ENCODE data around the gene NUCB1. TPM values are rescaled to one million over a fixed set of nuclear protein-coding genes. Genes with fewer than 3 reads are reported as not detected.
"Not testable (repeated sequence)": the region's sequence is repeated elsewhere in the genome, so short reads cannot be mapped to it uniquely, and the experiment has no call there.

Gene NUCB1
- total and polyA plus RNA-seq, 2 donors = 42.3 to 119 TPM

GRCh38 chr19:48879025-48879637 is 21.0 kb upstream of the NUCB1 start:
- over 99% methylated on average over 13 of the region's 13 CpGs for WGBS
- no peak for DNase-seq (ENCODE audit: low read depth in 6 of 9, low spot score in 9 of 9)
- no peak overlapping the region for H3K4me3 ChIP-seq (ENCODE audit: low read length in 2 of 2)
- H3K4me1 ChIP-seq (ENCODE audit: control insufficient read depth in 2 of 2, insufficient read depth in 2 of 2, low read length in 2 of 2) = peaks cover 11 to 23% of the 10 kb centered on the region in 2 donors
- H3K27me3 ChIP-seq (ENCODE audit: control insufficient read depth in 2 of 2, insufficient read depth in 1 of 2, low read length in 1 of 2) = no peaks in the 10 kb centered on the region
- no peak overlapping the region for H3K27ac ChIP-seq (ENCODE audit: low read depth in 1 of 2, low read length in 1 of 2)
- H3K36me3 ChIP-seq (ENCODE audit: control insufficient read depth in 2 of 2, insufficient read depth in 2 of 2, low read length in 1 of 2) = peaks cover 17 to 23% of the 10 kb centered on the region in 2 donors
- peaks cover 0 to 6% of the 10 kb centered on the region in 2 donors for H3K9me3 ChIP-seq (ENCODE audit: control insufficient read depth in 2 of 2, insufficient read depth in 1 of 2, low read length in 1 of 2)

GRCh38 chr19:48879696-48880095 is 20.4 kb upstream of the NUCB1 start:
- Histone ChIP-seq H3K36me3 (ENCODE audit: control insufficient read depth in 2 of 2, insufficient read depth in 2 of 2, low read length in 1 of 2) (peaks cover 12 to 17% of the 10 kb centered on the region in 2 donors), H3K4me1 (ENCODE audit: control insufficient read depth in 2 of 2, insufficient read depth in 2 of 2, low read length in 2 of 2) (peaks cover 9 to 17% of the 10 kb centered on the region in 2 donors)
- 99% methylated on average over 9 of the region's 9 CpGs for WGBS
- not testable (repeated sequence) for DNase-seq (ENCODE audit: low read depth in 6 of 9, low spot score in 9 of 9); H3K4me3 ChIP-seq (ENCODE audit: low read length in 2 of 2); H3K27me3 ChIP-seq (ENCODE audit: control insufficient read depth in 2 of 2, insufficient read depth in 1 of 2, low read length in 1 of 2); H3K27ac ChIP-seq (ENCODE audit: low read depth in 1 of 2, low read length in 1 of 2); H3K9me3 ChIP-seq (ENCODE audit: control insufficient read depth in 2 of 2, insufficient read depth in 1 of 2, low read length in 1 of 2)

- no peak for DNase-seq (ENCODE audit: low read depth in 6 of 9, low spot score in 9 of 9)
- Histone ChIP-seq H3K4me1 (ENCODE audit: control insufficient read depth in 2 of 2, insufficient read depth in 2 of 2, low read length in 2 of 2) (no peaks in the 10 kb centered on the region), H3K27me3 (ENCODE audit: control insufficient read depth in 2 of 2, insufficient read depth in 1 of 2, low read length in 1 of 2) (no peaks in the 10 kb centered on the region), H3K4me3 (ENCODE audit: low read length in 2 of 2) (no peak overlapping the region), H3K27ac (ENCODE audit: low read depth in 1 of 2, low read length in 1 of 2) (no peak overlapping the region), H3K9me3 (ENCODE audit: control insufficient read depth in 2 of 2, insufficient read depth in 1 of 2, low read length in 1 of 2) (peaks cover 0 to 6% of the 10 kb centered on the region in 2 donors), H3K36me3 (ENCODE audit: control insufficient read depth in 2 of 2, insufficient read depth in 2 of 2, low read length in 1 of 2) (peaks cover 0 to 5% of the 10 kb centered on the region in 2 donors)
- 93% methylated on average over 30 of the region's 30 CpGs for WGBS
Measured at GRCh38 chr19:48881741-48882657, 18.1 kb upstream of the NUCB1 start.

- no peak overlapping the region for H3K4me3 ChIP-seq (ENCODE audit: low read length in 2 of 2)
- peaks cover 0 to 6% of the 10 kb centered on the region in 2 donors for H3K9me3 ChIP-seq (ENCODE audit: control insufficient read depth in 2 of 2, insufficient read depth in 1 of 2, low read length in 1 of 2)
- no peak for DNase-seq (ENCODE audit: low read depth in 6 of 9, low spot score in 9 of 9)
- H3K27ac ChIP-seq (ENCODE audit: low read depth in 1 of 2, low read length in 1 of 2) = no peak overlapping the region
- no peaks in the 10 kb centered on the region for H3K36me3 ChIP-seq (ENCODE audit: control insufficient read depth in 2 of 2, insufficient read depth in 2 of 2, low read length in 1 of 2)
- H3K4me1 ChIP-seq (ENCODE audit: control insufficient read depth in 2 of 2, insufficient read depth in 2 of 2, low read length in 2 of 2) = no peaks in the 10 kb centered on the region
- no peaks in the 10 kb centered on the region for H3K27me3 ChIP-seq (ENCODE audit: control insufficient read depth in 2 of 2, insufficient read depth in 1 of 2, low read length in 1 of 2)
- WGBS = 96% methylated on average over 7 of the region's 7 CpGs
Measured at GRCh38 chr19:48883726-48884125, 16.4 kb upstream of the NUCB1 start.

- WGBS = 96% methylated on average over 21 of the region's 21 CpGs
- no peaks in the 10 kb centered on the region for H3K36me3 ChIP-seq (ENCODE audit: control insufficient read depth in 2 of 2, insufficient read depth in 2 of 2, low read length in 1 of 2)
- no peaks in the 10 kb centered on the region for H3K4me1 ChIP-seq (ENCODE audit: control insufficient read depth in 2 of 2, insufficient read depth in 2 of 2, low read length in 2 of 2)
- H3K4me3 ChIP-seq (ENCODE audit: low read length in 2 of 2) = no peak overlapping the region
- no peak for DNase-seq (ENCODE audit: low read depth in 6 of 9, low spot score in 9 of 9)
- H3K9me3 ChIP-seq (ENCODE audit: control insufficient read depth in 2 of 2, insufficient read depth in 1 of 2, low read length in 1 of 2) = no peaks in the 10 kb centered on the region
- H3K27me3 ChIP-seq (ENCODE audit: control insufficient read depth in 2 of 2, insufficient read depth in 1 of 2, low read length in 1 of 2) = peaks cover 0 to 17% of the 10 kb centered on the region in 2 donors
- H3K27ac ChIP-seq (ENCODE audit: low read depth in 1 of 2, low read length in 1 of 2) = no peak overlapping the region
Measured at GRCh38 chr19:48887861-48888612, 12.1 kb upstream of the NUCB1 start.

- not testable (repeated sequence) for H3K36me3 ChIP-seq (ENCODE audit: control insufficient read depth in 2 of 2, insufficient read depth in 2 of 2, low read length in 1 of 2); DNase-seq (ENCODE audit: low read depth in 6 of 9, low spot score in 9 of 9); H3K9me3 ChIP-seq (ENCODE audit: control insufficient read depth in 2 of 2, insufficient read depth in 1 of 2, low read length in 1 of 2); H3K4me1 ChIP-seq (ENCODE audit: control insufficient read depth in 2 of 2, insufficient read depth in 2 of 2, low read length in 2 of 2); H3K4me3 ChIP-seq (ENCODE audit: low read length in 2 of 2); H3K27ac ChIP-seq (ENCODE audit: low read depth in 1 of 2, low read length in 1 of 2)
- peaks cover 0 to 29% of the 10 kb centered on the region in 2 donors for H3K27me3 ChIP-seq (ENCODE audit: control insufficient read depth in 2 of 2, insufficient read depth in 1 of 2, low read length in 1 of 2)
- WGBS = 87% methylated on average over 2 of the region's 3 CpGs
Measured at GRCh38 chr19:48889496-48889895, 10.6 kb upstream of the NUCB1 start.

- Histone ChIP-seq H3K9me3 (ENCODE audit: control insufficient read depth in 2 of 2, insufficient read depth in 1 of 2, low read length in 1 of 2) (no peaks in the 10 kb centered on the region), H3K27ac (ENCODE audit: low read depth in 1 of 2, low read length in 1 of 2) (no peak overlapping the region), H3K36me3 (ENCODE audit: control insufficient read depth in 2 of 2, insufficient read depth in 2 of 2, low read length in 1 of 2) (no peaks in the 10 kb centered on the region), H3K4me3 (ENCODE audit: low read length in 2 of 2) (no peak overlapping the region), H3K4me1 (ENCODE audit: control insufficient read depth in 2 of 2, insufficient read depth in 2 of 2, low read length in 2 of 2) (peaks cover 0 to 2% of the 10 kb centered on the region in 2 donors), H3K27me3 (ENCODE audit: control insufficient read depth in 2 of 2, insufficient read depth in 1 of 2, low read length in 1 of 2) (peaks cover 2 to 39% of the 10 kb centered on the region in 2 donors)
- 94% methylated on average over 4 of the region's 4 CpGs for WGBS
- no peak for DNase-seq (ENCODE audit: low read depth in 6 of 9, low spot score in 9 of 9)
Measured at GRCh38 chr19:48890551-48890950, 9.6 kb upstream of the NUCB1 start.

GRCh38 chr19:48895226-48895625 is 4.9 kb upstream of the NUCB1 start:
- 61% methylated on average over 21 of the region's 21 CpGs for WGBS

More at GRCh38 chr19:48895226-48895625, 4.9 kb upstream of the NUCB1 start:
- Histone ChIP-seq H3K36me3 (ENCODE audit: control insufficient read depth in 2 of 2, insufficient read depth in 2 of 2, low read length in 1 of 2) (no peaks in the 10 kb centered on the region), H3K4me3 (ENCODE audit: low read length in 2 of 2) (no peak overlapping the region), H3K9me3 (ENCODE audit: control insufficient read depth in 2 of 2, insufficient read depth in 1 of 2, low read length in 1 of 2) (no peaks in the 10 kb centered on the region), H3K27ac (ENCODE audit: low read depth in 1 of 2, low read length in 1 of 2) (no peak overlapping the region), H3K4me1 (ENCODE audit: control insufficient read depth in 2 of 2, insufficient read depth in 2 of 2, low read length in 2 of 2) (peaks cover 2 to 17% of the 10 kb centered on the region in 2 donors), H3K27me3 (ENCODE audit: control insufficient read depth in 2 of 2, insufficient read depth in 1 of 2, low read length in 1 of 2) (peaks cover 15 to 61% of the 10 kb centered on the region in 2 donors)
- no peak for DNase-seq (ENCODE audit: low read depth in 6 of 9, low spot score in 9 of 9)
